ENCODE measurements around the gene H19. TPM values are rescaled to one million over a fixed set of nuclear protein-coding genes. Genes with fewer than 3 reads are reported as not detected.

H19 gene
- total and polyA plus RNA-seq, 9 of the 15 experiments (the other 6 are each of a cell fraction or from before 2014, with no cell fraction given): 0.13 to 682 (median 15.7) TPM

GRCh38 chr11:1969776-1970175 is 27.9 kb downstream of the H19 start (continued):
- TF ChIP-seq ZBTB5 (IDR thresholded peaks at IDR 0.05): no peak

- H3K79me2 ChIP-seq (ENCODE audit: control insufficient read depth, insufficient read depth, low read length): no peaks in the 10 kb centered on the region
- H3K9me1 ChIP-seq (ENCODE audit: control insufficient read depth, insufficient read depth, low read length): no peaks in the 10 kb centered on the region
- intact Hi-C loops (cut with micrococcal nuclease) (no loop called here), in situ Hi-C loops (cut with MboI) (no loop called here)
- BruUV-seq (replicated peaks): no TSS peak
- no peak overlapping the region for H3K4me2 ChIP-seq (ENCODE audit: insufficient read depth, low read length)
- no peaks in the 10 kb centered on the region for H3K4me1 ChIP-seq (replicated peaks in 1 of 2; ENCODE audit: control insufficient read depth in 2 of 2, insufficient read depth in 2 of 2, low read length in 2 of 2)
- H3K9me3 ChIP-seq (replicated peaks; ENCODE audit: control insufficient read depth, insufficient read depth, low read depth, low read length): no peaks in the 10 kb centered on the region
- no peak for DNase-seq (ENCODE audit: extremely low read depth in 1 of 4, low spot score in 3 of 4)
- no peaks in the 10 kb centered on the region for H3K36me3 ChIP-seq (ENCODE audit: control insufficient read depth, insufficient read depth, low read length)
- no peaks in the 10 kb centered on the region for H3K27me3 ChIP-seq (ENCODE audit: control insufficient read depth in 2 of 2, insufficient read depth in 2 of 2, low read length in 2 of 2)
- TF ChIP-seq DNMT1 (IDR thresholded peaks at IDR 0.05): no peak
- no peak for TF ChIP-seq XRCC3 (IDR thresholded peaks at IDR 0.05)
- no peak overlapping the region for H3K27ac ChIP-seq (ENCODE audit: extremely low read depth, low read depth, low read length)
- no peak for FAIRE-seq
- POLR2A ChIA-PET: interaction anchor here (0.6 kb wide), 1 partner anchor 412 kb away, joined by 3 read pairs; no protein-coding TSS in a partner anchor
- H3K4me3 ChIP-seq: no peak overlapping the region
- CTCF ChIA-PET (ENCODE audit: low intra/inter-chr PET ratio): interaction anchor here (1.0 to 2.2 kb wide), 3 partner anchors 29 to 33 kb away, joined by 3 to 9 read pairs (median 7); partner anchors contain the start of gene H19
- ATAC-seq: peak; percentile 87
- H4K20me1 ChIP-seq (replicated peaks; ENCODE audit: control insufficient read depth, insufficient read depth, low read length): no peaks in the 10 kb centered on the region
- no peak overlapping the region for H3K9ac ChIP-seq (ENCODE audit: insufficient read depth in 1 of 2, low read depth in 2 of 2, low read length in 2 of 2)
- no CpG with 5 or more reads among the region's 21 CpGs for WGBS (ENCODE audit: insufficient coverage, low coverage, missing lambda C conversion rate)
- H2AFZ ChIP-seq (ENCODE audit: low read depth, low read length): no peak overlapping the region
These were observed 28.6 kb downstream of the H19 start for GRCh38 chr11:1969035-1969434.

All from K562 (cell line).